Measurements from ENCODE around the gene AKAP6. TPM values are rescaled to one million over a fixed set of nuclear protein-coding genes. Genes with fewer than 3 reads are reported as not detected.

AKAP6 gene
- total RNA-seq, 3 donors from 2014 or later = 1.1 to 9.1 (median 4.6) TPM

- no peak for TF ChIP-seq CTCF (IDR thresholded peaks at IDR 0.05)
- intact Hi-C loops (cut with DNase I; ENCODE audit: low total_unique reads) = no loop called here
- peaks cover 0 to 17% of the 10 kb centered on the region in 2 donors for H3K4me1 ChIP-seq
Measured at GRCh38 chr14:32471181-32471580, 142.1 kb downstream of the AKAP6 start.

GRCh38 chr14:32472076-32472475 is 143.0 kb downstream of the AKAP6 start:
- Histone ChIP-seq H3K27me3 (no peaks in the 10 kb centered on the region), H3K27ac (peak overlapping the region; percentile 87 to 90), H3K36me3 (no peaks in the 10 kb centered on the region)

More at GRCh38 chr14:32471181-32471580, 142.1 kb downstream of the AKAP6 start:
- H3K27ac ChIP-seq = peak overlapping the region; percentile 87 to 90
- no peaks in the 10 kb centered on the region for H3K27me3 ChIP-seq
- H3K9me3 ChIP-seq = no peaks in the 10 kb centered on the region
- H3K4me3 ChIP-seq = no peak overlapping the region
- no peak for DNase-seq (ENCODE audit: low spot score in 2 of 2)
- no peaks in the 10 kb centered on the region for H3K36me3 ChIP-seq

GRCh38 chr14:32472512-32473463 is 143.7 kb downstream of the AKAP6 start:
- DNase-seq (ENCODE audit: low spot score in 2 of 2) = peak in 1 of 2 donors; percentile 36
- H3K4me1 ChIP-seq = peaks cover 0 to 17% of the 10 kb centered on the region in 2 donors

More at GRCh38 chr14:32472076-32472475, 143.0 kb downstream of the AKAP6 start:
- no peak overlapping the region for H3K4me3 ChIP-seq
- DNase-seq (ENCODE audit: low spot score in 2 of 2) = no peak
- peaks cover 0 to 17% of the 10 kb centered on the region in 2 donors for H3K4me1 ChIP-seq
- intact Hi-C loops (cut with DNase I; ENCODE audit: low total_unique reads) = no loop called here
- TF ChIP-seq CTCF (IDR thresholded peaks at IDR 0.05) (no peak), POLR2AphosphoS5 (IDR thresholded peaks at IDR 0.05) (no peak), POLR2A (IDR thresholded peaks at IDR 0.05) (no peak)
- no peaks in the 10 kb centered on the region for H3K9me3 ChIP-seq

GRCh38 chr14:32473464-32473855 is 144.4 kb downstream of the AKAP6 start:
- H3K27me3 ChIP-seq = no peaks in the 10 kb centered on the region
- TF ChIP-seq POLR2A (IDR thresholded peaks at IDR 0.05) (no peak), POLR2AphosphoS5 (IDR thresholded peaks at IDR 0.05) (peak in 1 of 3 donors; percentile 66)
- no peak overlapping the region for H3K4me3 ChIP-seq
- H3K4me1 ChIP-seq = peaks cover 0 to 17% of the 10 kb centered on the region in 2 donors
- H3K9me3 ChIP-seq = no peaks in the 10 kb centered on the region
- peak overlapping the region; percentile 87 to 90 for H3K27ac ChIP-seq
- peak; percentile 75 to 98 for DNase-seq (ENCODE audit: low spot score in 2 of 2)
- H3K36me3 ChIP-seq = no peaks in the 10 kb centered on the region
- intact Hi-C loops (cut with DNase I; ENCODE audit: low total_unique reads) = no loop called here

More at GRCh38 chr14:32472512-32473463, 143.7 kb downstream of the AKAP6 start:
- Histone ChIP-seq H3K27me3 (no peaks in the 10 kb centered on the region), H3K36me3 (no peaks in the 10 kb centered on the region), H3K27ac (peak overlapping the region; percentile 87 to 90), H3K4me3 (no peak overlapping the region), H3K9me3 (no peaks in the 10 kb centered on the region)
- intact Hi-C loops (cut with DNase I; ENCODE audit: low total_unique reads) = no loop called here
- TF ChIP-seq POLR2AphosphoS5 (IDR thresholded peaks at IDR 0.05) = no peak
- no peak for TF ChIP-seq CTCF (IDR thresholded peaks at IDR 0.05)
- no peak for TF ChIP-seq POLR2A (IDR thresholded peaks at IDR 0.05)

GRCh38 chr14:32474478-32475195 is 145.5 kb downstream of the AKAP6 start:
- TF ChIP-seq CTCF (IDR thresholded peaks at IDR 0.05) = no peak
- TF ChIP-seq POLR2A (IDR thresholded peaks at IDR 0.05) = no peak
- no peak for TF ChIP-seq POLR2AphosphoS5 (IDR thresholded peaks at IDR 0.05)
- intact Hi-C loops (cut with DNase I; ENCODE audit: low total_unique reads) = no loop called here
- H3K27ac ChIP-seq = peak overlapping the region; percentile 85 to 87

More at GRCh38 chr14:32474478-32475195, 145.5 kb downstream of the AKAP6 start:
- Histone ChIP-seq H3K4me1 (peaks cover 0 to 8% of the 10 kb centered on the region in 2 donors), H3K36me3 (no peaks in the 10 kb centered on the region), H3K27me3 (no peaks in the 10 kb centered on the region), H3K9me3 (no peaks in the 10 kb centered on the region), H3K4me3 (no peak overlapping the region)
- DNase-seq (ENCODE audit: low spot score in 2 of 2) = no peak
